ENCODE measurements around the gene GAGE1.
"Not testable (repeated sequence)": the region's sequence is repeated elsewhere in the genome, so short reads cannot be mapped to it uniquely, and the experiment has no call there.

GAGE1 gene

GRCh38 chrX:49598720-49599119 is at the start of gene GAGE1:
Gene GAGE1, plus strand, starts transcription at chrX:49599020. Its CDS starts 1,155 bp downstream, at chrX:49600175.
- not testable (repeated sequence) for FAIRE-seq

GRCh38 chrX:49550989-49551388 is 47.8 kb upstream of the GAGE1 start, which contains the start of gene GAGE12E:
Gene GAGE12E, plus strand, starts transcription at chrX:49551289. Its CDS starts 1,155 bp downstream, at chrX:49552444.
- not testable (repeated sequence) for FAIRE-seq

- FAIRE-seq, result not testable (repeated sequence)
Measured at GRCh38 chrX:49560542-49560941, 38.3 kb upstream of the GAGE1 start, which contains the start of gene GAGE12F. Gene GAGE12F, plus strand, starts transcription at chrX:49560842. Its CDS starts 1,155 bp downstream, at chrX:49561997.

GRCh38 chrX:49568728-49569127 is 30.1 kb upstream of the GAGE1 start:
- not testable (repeated sequence) for FAIRE-seq

GRCh38 chrX:49569152-49569551 is 29.7 kb upstream of the GAGE1 start:
- FAIRE-seq, result not testable (repeated sequence)

GRCh38 chrX:49570100-49570499 is 28.7 kb upstream of the GAGE1 start, which contains the start of gene GAGE12G:
Gene GAGE12G, plus strand, starts transcription at chrX:49570400. Its CDS starts 1,155 bp downstream, at chrX:49571555.
- not testable (repeated sequence) for FAIRE-seq

- FAIRE-seq, result not testable (repeated sequence)
Measured at GRCh38 chrX:49579649-49580048, 19.2 kb upstream of the GAGE1 start, which contains the start of gene GAGE12H. Gene GAGE12H, plus strand, starts transcription at chrX:49579949. Its CDS starts 1,155 bp downstream, at chrX:49581104.

- not testable (repeated sequence) for FAIRE-seq
Measured at GRCh38 chrX:49589196-49589595, 9.6 kb upstream of the GAGE1 start, which contains the start of gene GAGE2A. Gene GAGE2A, plus strand, starts transcription at chrX:49589496. Its CDS starts 1,155 bp downstream, at chrX:49590651.

- not testable (repeated sequence) for FAIRE-seq
Measured at GRCh38 chrX:49589769-49590478, 8.9 kb upstream of the GAGE1 start.

GRCh38 chrX:49590488-49590887 is 8.3 kb upstream of the GAGE1 start:
- not testable (repeated sequence) for FAIRE-seq

GRCh38 chrX:49610718-49611310 is 12.0 kb downstream of the GAGE1 start:
- FAIRE-seq, result no peak

GRCh38 chrX:49618574-49618973 is 19.8 kb downstream of the GAGE1 start:
- FAIRE-seq, result no peak

GRCh38 chrX:49627086-49627777 is 28.4 kb downstream of the GAGE1 start:
- no peak for FAIRE-seq

- no peak for FAIRE-seq
Measured at GRCh38 chrX:49644991-49645637, 46.3 kb downstream of the GAGE1 start.

- no peak for FAIRE-seq
Measured at GRCh38 chrX:49656533-49656932, 57.7 kb downstream of the GAGE1 start.

Measured in colon (tissue), 2 donors.